ENCODE data around the gene MYL9. TPM values are rescaled to one million over a fixed set of nuclear protein-coding genes. Genes with fewer than 3 reads are reported as not detected.
"Not testable (repeated sequence)": the region's sequence is repeated elsewhere in the genome, so short reads cannot be mapped to it uniquely, and the experiment has no call there.

The MYL9 gene
- total and polyA plus RNA-seq, 2 donors: 42.6 to 3,492 TPM

DNA sequence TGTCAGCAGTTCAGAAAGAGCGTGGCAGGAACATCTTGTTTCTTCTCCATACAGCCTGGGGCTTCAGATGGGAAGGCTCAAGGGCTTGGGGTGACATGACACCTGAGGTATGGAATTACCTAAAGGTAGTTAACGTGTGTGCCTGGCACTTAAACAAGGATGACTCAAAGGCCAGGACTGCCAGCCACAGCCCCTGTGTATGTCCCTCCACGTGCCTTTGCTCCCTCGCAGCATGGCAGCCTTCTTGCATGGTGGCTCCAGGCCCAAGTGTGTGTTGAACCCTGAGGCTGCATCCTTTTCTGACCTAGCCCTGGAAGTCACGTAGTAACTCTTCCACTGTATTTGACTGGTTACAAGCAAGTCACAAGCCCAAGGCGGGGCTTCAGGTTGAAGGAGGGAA, 33.6 kb upstream of the MYL9 start:
- no peaks in the 10 kb centered on the region for H3K36me3 ChIP-seq (ENCODE audit: insufficient read depth)
- no peak for DNase-seq (ENCODE audit: extremely low spot score)
- WGBS: 90% methylated on average over 6 of the region's 6 CpGs

DNA sequence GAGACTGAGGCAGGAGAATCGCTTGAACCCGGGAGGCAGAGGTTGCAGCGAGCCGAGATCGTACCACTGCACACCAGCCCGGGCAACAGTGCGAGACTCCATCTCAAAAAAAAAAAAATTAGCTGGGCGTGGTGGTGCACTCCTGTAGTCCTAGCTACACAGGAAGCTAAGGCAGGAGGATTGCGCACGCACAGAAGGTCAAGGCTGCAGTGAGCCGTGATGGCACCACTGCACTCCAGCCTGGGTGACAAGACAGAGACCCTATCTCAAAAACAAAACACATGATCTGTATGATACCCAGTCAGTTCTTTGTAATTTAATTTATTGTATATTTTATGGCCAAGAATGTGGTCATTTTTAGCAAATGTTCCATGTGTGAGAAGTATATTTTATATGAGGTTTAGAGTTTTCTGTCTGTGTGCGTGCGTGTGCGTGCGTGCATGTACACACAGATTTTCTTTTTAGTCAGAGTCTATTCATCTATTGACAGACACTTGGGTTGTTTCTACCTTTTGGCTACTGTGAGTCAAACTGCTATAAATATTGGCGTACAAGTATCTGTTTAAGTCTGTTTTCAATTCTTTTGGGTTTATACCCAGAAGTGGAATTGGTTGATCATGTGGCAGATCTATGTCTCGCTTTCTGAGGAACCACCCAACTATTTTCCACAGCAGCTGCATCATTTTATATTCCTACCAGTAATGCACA, 22.2 kb upstream of the MYL9 start:
- H3K27ac ChIP-seq (ENCODE audit: low read depth): no peak overlapping the region
- no peak for DNase-seq (ENCODE audit: extremely low spot score)
- H3K4me1 ChIP-seq (ENCODE audit: insufficient read depth): no peaks in the 10 kb centered on the region
- 95% methylated on average over 17 of the region's 17 CpGs for whole genome bisulfite sequencing
- H3K36me3 ChIP-seq (ENCODE audit: insufficient read depth): no peaks in the 10 kb centered on the region
- H3K4me3 ChIP-seq (ENCODE audit: low read depth, low read length): no peak overlapping the region

More for the DNA sequence above, 33.6 kb upstream of the MYL9 start:
- no peak overlapping the region for H3K27ac ChIP-seq (ENCODE audit: low read depth)
- H3K4me1 ChIP-seq (ENCODE audit: insufficient read depth): no peaks in the 10 kb centered on the region
- no peak overlapping the region for H3K4me3 ChIP-seq (ENCODE audit: low read depth, low read length)

DNA sequence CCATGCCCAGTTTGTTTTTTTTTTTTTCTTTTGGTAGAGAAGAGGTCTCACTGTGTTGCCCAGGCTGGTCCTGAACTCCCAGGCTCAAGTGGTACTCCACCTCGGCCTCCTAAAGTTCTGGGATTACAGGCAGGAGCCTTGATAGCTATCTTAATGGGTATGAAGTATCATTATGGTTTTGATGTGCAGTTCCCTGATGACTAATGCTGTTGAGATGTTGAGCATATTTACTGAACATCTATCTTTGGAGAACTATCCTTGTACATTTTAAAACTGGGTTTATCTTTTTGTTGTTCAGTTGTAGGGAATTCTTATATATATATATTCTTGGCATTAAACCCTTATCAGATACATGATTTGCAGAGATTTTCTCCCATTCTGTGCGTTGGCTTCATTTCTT, 21.4 kb upstream of the MYL9 start:
- WGBS: 84% methylated on average over 2 of the region's 2 CpGs
- no peak overlapping the region for H3K27ac ChIP-seq (ENCODE audit: low read depth)
- no peaks in the 10 kb centered on the region for H3K36me3 ChIP-seq (ENCODE audit: insufficient read depth)
- no peak overlapping the region for H3K4me3 ChIP-seq (ENCODE audit: low read depth, low read length)
- no peak for DNase-seq (ENCODE audit: extremely low spot score)
- H3K4me1 ChIP-seq (ENCODE audit: insufficient read depth): no peaks in the 10 kb centered on the region

DNA sequence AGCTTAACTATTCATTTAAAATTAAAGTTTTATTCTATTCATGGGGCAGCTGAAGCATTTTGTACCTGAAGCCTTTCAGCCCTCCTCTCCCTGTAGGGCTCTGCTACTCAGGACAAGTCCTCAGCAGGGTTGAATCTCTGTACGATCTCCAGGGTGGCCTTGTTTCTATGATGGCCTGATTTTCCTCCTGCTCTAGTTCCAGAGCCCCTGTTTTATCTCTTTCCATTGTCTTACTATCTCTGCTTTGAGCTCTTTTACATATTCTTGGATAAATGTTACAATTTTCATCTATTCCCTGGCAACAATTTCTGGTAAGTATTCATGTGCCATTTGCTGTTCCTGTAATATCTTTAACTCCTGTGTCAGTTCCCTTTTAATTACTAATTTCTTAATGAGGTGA, 19.8 kb upstream of the MYL9 start:
- peaks cover 3% of the 10 kb centered on the region for H3K36me3 ChIP-seq (ENCODE audit: insufficient read depth)
- H3K27ac ChIP-seq (ENCODE audit: low read depth): no peak overlapping the region
- WGBS: 79% methylated on average over 1 of the region's 1 CpG
- DNase-seq (ENCODE audit: extremely low spot score): no peak
- no peak overlapping the region for H3K4me3 ChIP-seq (ENCODE audit: low read depth, low read length)
- no peaks in the 10 kb centered on the region for H3K4me1 ChIP-seq (ENCODE audit: insufficient read depth)

DNA sequence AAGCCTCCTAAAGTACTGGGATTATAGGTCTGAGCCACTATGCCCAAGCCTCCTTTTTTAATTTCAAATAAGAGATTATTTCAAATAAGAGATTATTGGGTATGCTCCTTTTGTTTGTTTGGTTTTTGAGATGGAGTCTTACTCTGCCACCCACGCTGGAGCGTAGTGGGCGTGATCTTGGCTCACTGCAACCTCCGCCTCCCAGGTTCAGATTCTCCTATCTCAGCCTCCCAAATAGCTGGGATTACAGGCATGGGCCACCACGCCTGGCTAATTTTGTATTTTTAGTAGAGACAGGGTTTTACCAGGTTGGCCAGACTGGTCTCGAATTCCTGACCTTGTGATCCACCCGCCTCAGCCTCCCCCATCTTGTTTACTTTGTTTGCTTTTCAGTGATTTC, 18.9 kb upstream of the MYL9 start:
- 95% methylated on average over 7 of the region's 7 CpGs for WGBS
- H3K36me3 ChIP-seq (ENCODE audit: insufficient read depth); H3K4me1 ChIP-seq (ENCODE audit: insufficient read depth); H3K4me3 ChIP-seq (ENCODE audit: low read depth, low read length); DNase-seq (ENCODE audit: extremely low spot score); H3K27ac ChIP-seq (ENCODE audit: low read depth): not testable (repeated sequence)

DNA sequence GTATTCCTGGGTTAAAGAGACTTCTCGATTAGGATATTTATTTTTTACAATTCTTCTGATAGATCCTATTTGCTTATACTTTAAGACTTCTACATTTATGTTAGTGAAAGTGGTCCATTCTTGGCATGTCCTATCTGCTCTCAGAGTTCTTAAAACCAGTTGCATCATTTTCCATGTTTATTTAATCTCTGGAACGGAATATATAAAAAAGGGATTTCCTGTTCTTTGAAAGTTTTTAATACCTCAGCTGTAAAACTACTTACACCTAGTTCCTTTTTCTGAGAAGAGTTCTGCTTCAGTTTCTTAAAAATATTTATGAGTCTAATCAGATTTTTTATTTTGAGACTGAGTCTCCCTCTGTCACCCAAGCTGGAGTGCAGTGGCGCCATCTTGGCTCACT, 18.0 kb upstream of the MYL9 start:
- Histone ChIP-seq H3K4me1 (ENCODE audit: insufficient read depth) (no peaks in the 10 kb centered on the region), H3K36me3 (ENCODE audit: insufficient read depth) (peaks cover 3% of the 10 kb centered on the region), H3K4me3 (ENCODE audit: low read depth, low read length) (no peak overlapping the region), H3K27ac (ENCODE audit: low read depth) (no peak overlapping the region)
- WGBS: 71% methylated on average over 3 of the region's 3 CpGs
- DNase-seq (ENCODE audit: extremely low spot score): no peak

DNA sequence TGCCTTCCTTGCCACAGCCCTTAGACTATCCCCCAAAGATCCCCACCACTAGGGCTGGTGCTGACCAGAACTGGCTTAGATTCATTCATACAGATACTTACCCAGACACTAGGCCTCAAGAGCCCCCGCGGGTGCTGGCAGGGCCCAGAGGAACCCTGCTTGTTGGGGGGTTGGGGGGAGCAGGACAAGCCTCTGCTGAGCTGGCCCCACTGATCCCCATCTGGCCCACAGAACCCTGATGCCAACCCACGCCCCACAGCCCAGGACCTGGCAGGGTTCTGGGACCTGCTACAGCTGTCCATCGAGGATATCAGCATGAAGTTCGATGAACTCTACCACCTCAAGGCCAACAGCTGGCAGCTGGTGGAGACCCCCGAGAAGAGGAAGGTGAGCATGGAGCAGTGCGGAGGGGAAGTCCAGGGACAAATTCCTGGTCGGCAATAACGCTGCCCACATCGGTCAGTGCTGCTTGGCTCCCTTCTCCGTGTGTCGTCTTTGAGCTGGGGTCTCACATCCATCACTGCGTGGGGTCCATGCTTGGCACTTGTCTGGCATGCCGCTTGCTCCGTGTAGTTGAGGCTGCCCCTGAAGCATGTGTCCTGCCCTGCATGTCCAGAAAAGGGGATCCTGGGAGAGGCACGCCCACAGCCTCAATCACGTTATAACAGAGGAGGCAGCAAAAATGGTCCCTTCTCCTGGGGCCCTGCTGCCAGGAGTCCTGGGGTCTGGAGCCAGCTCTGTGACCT, 15.5 kb upstream of the MYL9 start:
- H3K4me3 ChIP-seq (ENCODE audit: low read depth, low read length): no peak overlapping the region
- no peaks in the 10 kb centered on the region for H3K4me1 ChIP-seq (ENCODE audit: insufficient read depth)
- DNase-seq (ENCODE audit: extremely low spot score): no peak
- WGBS: 90% methylated on average over 17 of the region's 17 CpGs
- H3K36me3 ChIP-seq (ENCODE audit: insufficient read depth): peaks cover 3% of the 10 kb centered on the region
- H3K27ac ChIP-seq (ENCODE audit: low read depth): no peak overlapping the region

DNA sequence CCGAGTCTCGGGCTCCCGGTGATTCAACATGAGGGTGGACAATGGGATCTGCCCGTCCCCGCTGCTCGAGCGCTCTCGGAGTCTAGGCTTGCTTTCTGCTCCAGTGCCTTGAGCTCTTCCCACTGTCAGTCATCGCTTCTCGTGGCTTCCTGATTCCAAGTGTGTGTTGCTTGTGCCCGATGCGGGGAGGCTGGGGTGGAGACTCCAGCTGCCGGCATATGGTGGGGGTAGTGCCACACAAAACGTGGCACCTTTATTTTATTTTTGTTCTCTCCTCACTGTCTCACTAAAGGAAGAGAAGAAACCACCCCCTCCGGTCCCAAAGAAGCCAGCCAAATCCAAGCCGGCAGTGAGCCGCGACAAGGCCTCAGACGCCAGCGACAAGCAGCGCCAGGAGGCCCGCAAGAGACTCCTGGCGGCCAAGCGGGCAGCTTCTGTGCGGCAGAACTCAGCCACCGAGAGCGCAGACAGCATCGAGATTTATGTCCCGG, 14.8 kb upstream of the MYL9 start:
- no peaks in the 10 kb centered on the region for H3K4me1 ChIP-seq (ENCODE audit: insufficient read depth)
- WGBS: 92% methylated on average over 29 of the region's 29 CpGs
- DNase-seq (ENCODE audit: extremely low spot score): no peak
- peaks cover 3% of the 10 kb centered on the region for H3K36me3 ChIP-seq (ENCODE audit: insufficient read depth)
- H3K27ac ChIP-seq (ENCODE audit: low read depth): no peak overlapping the region
- H3K4me3 ChIP-seq (ENCODE audit: low read depth, low read length): no peak overlapping the region

DNA sequence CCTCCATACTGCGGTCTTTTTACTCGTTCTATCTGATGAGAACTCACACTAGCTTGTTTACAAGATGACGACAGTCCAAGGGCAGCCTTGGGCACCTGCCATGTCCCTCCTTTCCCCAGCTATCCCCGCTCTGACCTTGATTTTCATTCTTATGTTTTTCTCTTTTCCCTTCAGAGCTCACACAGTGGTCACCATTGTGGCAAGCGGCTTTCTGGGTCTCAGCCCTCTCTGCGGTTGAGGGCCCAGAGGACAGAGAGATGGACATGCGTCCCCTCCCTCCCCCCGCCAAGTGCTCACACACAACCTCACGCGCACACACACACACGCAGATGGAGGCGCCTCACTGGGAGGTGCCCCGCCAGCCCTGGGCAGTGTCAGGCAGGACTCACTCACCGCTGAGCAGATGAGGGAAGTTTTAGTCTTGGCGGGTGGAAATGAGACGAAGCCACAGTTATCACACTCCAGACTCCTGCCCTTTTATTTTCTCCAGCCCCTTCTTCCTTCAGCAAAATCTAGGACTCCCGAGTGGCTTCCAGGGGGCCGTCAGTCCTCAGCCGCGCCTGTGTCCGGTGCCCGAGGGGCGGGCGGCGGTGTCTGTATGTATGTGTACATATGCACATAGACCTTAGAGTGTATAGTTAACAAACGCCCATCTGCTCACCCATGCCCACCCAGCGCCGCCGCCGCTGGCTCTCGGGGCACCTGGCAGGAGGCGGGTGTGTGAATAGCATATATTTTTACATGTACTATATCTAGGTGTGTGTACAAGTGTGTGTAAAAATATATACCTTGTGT, 13.8 kb upstream of the MYL9 start:
- WGBS: 80% methylated on average over 32 of the region's 32 CpGs
- H3K4me1 ChIP-seq (ENCODE audit: insufficient read depth): no peaks in the 10 kb centered on the region
- no peak for DNase-seq (ENCODE audit: extremely low spot score)
- no peak overlapping the region for H3K4me3 ChIP-seq (ENCODE audit: low read depth, low read length)
- H3K36me3 ChIP-seq (ENCODE audit: insufficient read depth): peaks cover 3% of the 10 kb centered on the region
- no peak overlapping the region for H3K27ac ChIP-seq (ENCODE audit: low read depth)

DNA sequence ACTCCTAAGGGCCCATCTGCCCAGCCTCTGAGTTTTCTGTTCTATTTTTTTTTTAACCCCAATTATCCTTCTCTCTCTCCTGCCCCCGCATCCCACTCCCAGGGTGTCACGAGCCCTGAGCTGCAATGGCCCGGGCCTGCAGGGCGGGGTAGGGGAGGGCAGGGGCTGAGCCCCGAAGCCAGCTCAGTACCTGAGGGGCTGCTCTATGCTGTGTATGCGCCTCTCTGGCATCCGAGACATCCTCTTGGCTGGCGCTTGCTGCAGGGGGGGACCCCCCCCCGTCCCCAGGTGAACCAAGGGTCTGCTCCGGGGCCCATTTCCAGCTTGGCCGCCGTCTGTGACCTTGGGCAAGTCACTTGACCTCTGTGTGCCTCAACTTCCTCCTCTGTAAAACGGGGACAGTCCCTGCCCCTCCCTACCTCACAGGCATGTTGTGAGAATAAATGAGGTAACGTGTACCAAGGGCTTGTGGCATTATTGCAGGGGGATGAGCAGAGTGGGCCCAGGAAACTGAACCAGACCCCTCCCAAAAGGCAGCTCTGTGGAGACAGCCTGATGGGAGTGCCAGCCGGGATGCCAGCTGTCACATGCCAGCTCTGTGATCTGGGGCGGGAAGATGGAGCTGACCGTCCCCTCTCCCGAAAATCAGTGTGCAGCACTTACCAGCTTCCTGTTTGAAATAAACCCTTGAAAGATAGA, 13.0 kb upstream of the MYL9 start:
- DNase-seq (ENCODE audit: extremely low spot score): no peak
- peaks cover 3% of the 10 kb centered on the region for H3K36me3 ChIP-seq (ENCODE audit: insufficient read depth)
- 86% methylated on average over 18 of the region's 18 CpGs for WGBS
- no peak overlapping the region for H3K27ac ChIP-seq (ENCODE audit: low read depth)
- no peak overlapping the region for H3K4me3 ChIP-seq (ENCODE audit: low read depth, low read length)
- no peaks in the 10 kb centered on the region for H3K4me1 ChIP-seq (ENCODE audit: insufficient read depth)

DNA sequence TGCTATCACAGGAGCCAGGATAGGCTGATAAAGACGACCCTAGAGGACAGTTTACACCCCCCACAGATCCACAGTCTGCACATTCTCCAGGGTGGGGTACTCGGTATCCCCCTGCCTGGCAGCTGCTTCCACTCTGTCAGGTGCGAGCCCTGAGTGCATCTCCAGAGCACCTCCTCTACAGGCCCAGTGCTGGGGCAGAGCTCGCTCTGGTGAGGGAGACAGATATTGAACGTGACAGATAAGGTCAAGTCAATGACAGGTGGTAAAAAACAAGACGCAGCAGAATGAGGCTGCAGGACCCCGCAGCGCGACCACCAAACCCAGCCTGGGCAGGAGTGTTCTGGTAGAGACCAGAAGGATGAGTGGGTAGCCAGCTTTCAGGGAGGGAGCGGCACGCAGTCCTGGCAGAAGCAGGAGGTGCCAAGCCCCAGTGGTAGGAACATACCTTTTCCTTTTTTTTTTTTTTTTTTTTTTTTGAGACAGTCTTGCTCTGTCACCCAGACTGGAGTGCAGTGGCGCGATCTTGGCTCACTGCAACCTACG, 12.4 kb upstream of the MYL9 start:
- 84% methylated on average over 14 of the region's 14 CpGs for WGBS
- Histone ChIP-seq H3K36me3 (ENCODE audit: insufficient read depth) (peaks cover 3% of the 10 kb centered on the region), H3K27ac (ENCODE audit: low read depth) (no peak overlapping the region), H3K4me1 (ENCODE audit: insufficient read depth) (no peaks in the 10 kb centered on the region), H3K4me3 (ENCODE audit: low read depth, low read length) (no peak overlapping the region)
- DNase-seq (ENCODE audit: extremely low spot score): no peak

DNA sequence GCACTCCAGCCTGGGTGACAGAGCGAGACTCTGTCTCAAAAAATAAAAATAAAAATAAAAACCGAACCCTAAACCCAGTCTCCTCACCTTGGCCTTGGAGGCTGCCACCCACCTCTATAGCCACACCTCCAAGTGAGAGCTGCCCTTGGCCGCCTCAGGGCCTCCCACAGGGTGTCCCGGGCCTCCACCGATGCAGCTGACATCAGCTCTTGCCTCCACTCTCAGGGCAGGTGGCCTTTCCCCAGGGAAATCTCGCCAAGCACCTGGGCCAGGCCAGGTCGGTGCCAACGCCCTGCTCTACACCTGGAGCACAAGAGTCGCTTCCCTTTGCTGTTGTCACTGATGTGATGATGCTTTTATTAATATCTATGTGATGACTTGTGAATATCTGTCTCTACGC, 8.9 kb upstream of the MYL9 start:
- WGBS: 92% methylated on average over 10 of the region's 10 CpGs
- Histone ChIP-seq H3K4me1 (ENCODE audit: insufficient read depth) (no peaks in the 10 kb centered on the region), H3K27ac (ENCODE audit: low read depth) (no peak overlapping the region), H3K36me3 (ENCODE audit: insufficient read depth) (no peaks in the 10 kb centered on the region), H3K4me3 (ENCODE audit: low read depth, low read length) (no peak overlapping the region)
- no peak for DNase-seq (ENCODE audit: extremely low spot score)

DNA sequence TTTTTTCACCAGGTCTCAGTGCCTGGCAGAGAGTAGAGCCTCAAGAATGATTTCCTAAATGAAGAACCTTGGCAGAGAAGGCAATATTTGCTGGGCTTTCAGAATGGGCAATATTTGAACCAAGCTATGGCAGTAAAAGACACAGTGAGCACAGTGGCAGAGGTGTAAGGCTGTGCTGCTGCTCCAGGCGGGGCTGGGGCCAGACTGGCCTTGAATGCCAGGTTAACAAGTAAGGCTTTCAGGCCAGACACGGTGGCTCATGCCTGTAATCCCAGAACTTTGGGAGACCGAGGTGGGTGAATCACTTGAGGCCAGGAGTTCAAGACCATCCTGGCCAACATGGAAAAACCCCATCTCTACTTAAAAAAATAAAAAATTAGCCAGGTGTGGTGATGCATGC, 8.5 kb upstream of the MYL9 start:
- Histone ChIP-seq H3K4me1 (ENCODE audit: insufficient read depth) (no peaks in the 10 kb centered on the region), H3K4me3 (ENCODE audit: low read depth, low read length) (no peak overlapping the region), H3K27ac (ENCODE audit: low read depth) (no peak overlapping the region), H3K36me3 (ENCODE audit: insufficient read depth) (no peaks in the 10 kb centered on the region)
- 78% methylated on average over 3 of the region's 3 CpGs for WGBS
- no peak for DNase-seq (ENCODE audit: extremely low spot score)

Measured in urinary bladder (tissue), 4 donors.